ENCODE results near the gene ZNF664. TPM values are rescaled to one million over a fixed set of nuclear protein-coding genes. Genes with fewer than 3 reads are reported as not detected.

The ZNF664 gene
- total and polyA plus RNA-seq, 9 of the 15 experiments (the other 6 are each of a cell fraction or from before 2014, with no cell fraction given), result 3.3 to 101 (median 63.6) TPM

- ATAC-seq (no peak; the same call in 2 of the 3 replicates), DNase-seq (ENCODE audit: extremely low read depth in 1 of 4, low spot score in 3 of 4) (no peak), FAIRE-seq (no peak)
- Histone ChIP-seq H3K4me3 (no peak overlapping the region), H3K36me3 (ENCODE audit: control insufficient read depth, insufficient read depth, low read length) (no peaks in the 10 kb centered on the region), H3K9me3 (replicated peaks; ENCODE audit: control insufficient read depth, insufficient read depth, low read depth, low read length) (no peaks in the 10 kb centered on the region), H3K79me2 (ENCODE audit: control insufficient read depth, insufficient read depth, low read length) (no peaks in the 10 kb centered on the region), H3K9me1 (ENCODE audit: control insufficient read depth, insufficient read depth, low read length) (no peaks in the 10 kb centered on the region), H3K27ac (ENCODE audit: extremely low read depth, low read depth, low read length) (no peak overlapping the region), H4K20me1 (replicated peaks; ENCODE audit: control insufficient read depth, insufficient read depth, low read length) (no peaks in the 10 kb centered on the region), H3K9ac (ENCODE audit: insufficient read depth in 1 of 2, low read depth in 2 of 2, low read length in 2 of 2) (no peak overlapping the region), H3K4me1 (replicated peaks in 1 of 2; ENCODE audit: control insufficient read depth in 2 of 2, insufficient read depth in 2 of 2, low read length in 2 of 2) (peaks cover 8 to 9% of the 10 kb centered on the region in 2 experiments; a peak in 4 of 5 replicates), H3K27me3 (ENCODE audit: control insufficient read depth in 2 of 2, insufficient read depth in 2 of 2, low read length in 2 of 2) (peaks cover 0 to 6% of the 10 kb centered on the region in 2 experiments; a peak in 2 of 5 replicates), H2AFZ (ENCODE audit: low read depth, low read length) (no peak overlapping the region), H3K4me2 (ENCODE audit: insufficient read depth, low read length) (no peak overlapping the region)
- BruUV-seq (replicated peaks), result no TSS peak
- in situ Hi-C loops (cut with MboI) (no loop called here), intact Hi-C loops (cut with micrococcal nuclease) (no loop called here)
- WGBS (ENCODE audit: insufficient coverage, low coverage, missing lambda C conversion rate), result 49% methylated on average over 15 of the region's 15 CpGs
- ChIA-PET CTCF (ENCODE audit: low intra/inter-chr PET ratio) (no interaction called here), POLR2A (interaction anchor here (1.0 to 1.3 kb wide), 2 partner anchors 9 to 11 kb away, joined by 3 to 5 read pairs; no protein-coding TSS in a partner anchor)
- TF ChIP-seq GABPA (tag; conservative IDR thresholded peaks at IDR 0.05; ENCODE audit: low read depth), result no peak
- no peak for TF ChIP-seq RBM25 (IDR thresholded peaks at IDR 0.05; ENCODE audit: low read depth, low read length, severe bottlenecking)
- no peak for TF ChIP-seq FUS (optimal IDR thresholded peaks at IDR 0.05; ENCODE audit: low read depth, low read length)
Measured at GRCh38 chr12:123950476-123951349, 22.3 kb upstream of the ZNF664 start.

- no peak overlapping the region for H3K4me2 ChIP-seq (ENCODE audit: insufficient read depth, low read length)
- H3K9ac ChIP-seq (ENCODE audit: insufficient read depth in 1 of 2, low read depth in 2 of 2, low read length in 2 of 2), result no peak overlapping the region
- CTCF ChIA-PET (ENCODE audit: low intra/inter-chr PET ratio), result no interaction called here
- no peaks in the 10 kb centered on the region for H3K9me3 ChIP-seq (replicated peaks; ENCODE audit: control insufficient read depth, insufficient read depth, low read depth, low read length)
- 38% methylated on average over 4 of the region's 4 CpGs for WGBS (ENCODE audit: insufficient coverage, low coverage, missing lambda C conversion rate)
- ATAC-seq, result no peak
- no peaks in the 10 kb centered on the region for H4K20me1 ChIP-seq (replicated peaks; ENCODE audit: control insufficient read depth, insufficient read depth, low read length)
- no peaks in the 10 kb centered on the region for H3K79me2 ChIP-seq (ENCODE audit: control insufficient read depth, insufficient read depth, low read length)
- no peaks in the 10 kb centered on the region for H3K9me1 ChIP-seq (ENCODE audit: control insufficient read depth, insufficient read depth, low read length)
- H3K36me3 ChIP-seq (ENCODE audit: control insufficient read depth, insufficient read depth, low read length), result no peaks in the 10 kb centered on the region
- in situ Hi-C loops (cut with MboI), result no loop called here
- no peak for FAIRE-seq
- H3K4me1 ChIP-seq (replicated peaks in 1 of 2; ENCODE audit: control insufficient read depth in 2 of 2, insufficient read depth in 2 of 2, low read length in 2 of 2), result peaks cover 8 to 9% of the 10 kb centered on the region in 2 experiments; a peak in 4 of 5 replicates
- DNase-seq (ENCODE audit: extremely low read depth in 1 of 4, low spot score in 3 of 4), result no peak
- intact Hi-C loops (cut with micrococcal nuclease), result no loop called here
- no peak overlapping the region for H3K27ac ChIP-seq (ENCODE audit: extremely low read depth, low read depth, low read length)
- no peak overlapping the region for H3K4me3 ChIP-seq
- POLR2A ChIA-PET, result interaction anchor here (1.0 to 1.3 kb wide), 3 partner anchors 8 to 14 kb away, joined by 3 to 5 read pairs (median 5); no protein-coding TSS in a partner anchor
- BruUV-seq (replicated peaks), result no TSS peak
- H2AFZ ChIP-seq (ENCODE audit: low read depth, low read length), result no peak overlapping the region
- no peaks in the 10 kb centered on the region for H3K27me3 ChIP-seq (ENCODE audit: control insufficient read depth in 2 of 2, insufficient read depth in 2 of 2, low read length in 2 of 2)
- no peak for TF ChIP-seq U2AF1 (optimal IDR thresholded peaks at IDR 0.05; ENCODE audit: low read depth, low read length)
- TF ChIP-seq RFX7 (CRISPR knock-in tag; IDR thresholded peaks at IDR 0.05), result no peak
- no peak for TF ChIP-seq NR4A1 (CRISPR knock-in tag; IDR thresholded peaks at IDR 0.05)
- no peak for TF ChIP-seq NR4A1 (tag; IDR thresholded peaks at IDR 0.05)
- TF ChIP-seq PBX2 (CRISPR knock-in tag; IDR thresholded peaks at IDR 0.05; ENCODE audit: low read depth), result no peak
- no peak for TF ChIP-seq PBX2 (tag; conservative IDR thresholded peaks at IDR 0.05; ENCODE audit: low read depth)
- no peak for TF ChIP-seq SRSF9 (IDR thresholded peaks at IDR 0.05; ENCODE audit: borderline replicate concordance, low read depth, low read length)
Measured at GRCh38 chr12:123951467-123951866, 21.5 kb upstream of the ZNF664 start.
